Thoracic aorta (tissue), 2 donors: Measurements from ENCODE around the gene TEAD4. TPM values are rescaled to one million over a fixed set of nuclear protein-coding genes. Genes with fewer than 3 reads are reported as not detected.

Source experiments
- ATAC-seq: fragments of 150-250 bp; one replicate; pipeline ENCODE4 v1.8.0; 2017; ENCODE audit warnings: low read depth; ENCODE audit not compliant: insufficient number of reproducible peaks, low FRiP score
- DNase-seq: peaks from one replicate; pipeline ENCODE4 v3.0.0-alpha.2; 2020; ENCODE audit warnings: low spot score
- H3K27ac ChIP-seq, 2 donors: fragments of 200-600 bp; sonication (generic); 1 replicate in 1 of 2; 2 replicates in 1 of 2; pipeline ENCODE4 v1.5.1; 2016; ENCODE audit warnings: mild to moderate bottlenecking in 2 of 2, moderate library complexity in 2 of 2
- H3K27me3 ChIP-seq: fragments of 200-600 bp; sonication (generic); replicated peaks from 2 replicates; pipeline ENCODE4 v1.6.0; 2016; ENCODE audit warnings: mild to moderate bottlenecking; ENCODE audit not compliant: insufficient read depth
- H3K36me3 ChIP-seq: fragments of 200-600 bp; sonication (generic); one replicate; pipeline ENCODE4 v1.5.1; 2016
- H3K4me1 ChIP-seq, 2 donors: fragments of 200-600 bp; sonication (generic); 1 replicate in 1 of 2; 2 replicates in 1 of 2; pipeline versions ENCODE4 v1.5.1 to v1.6.0; 2016; ENCODE audit warnings: low read depth in 2 of 2, mild to moderate bottlenecking in 1 of 2; ENCODE audit not compliant: control insufficient read depth in 1 of 2
- H3K4me3 ChIP-seq: fragments of 200-600 bp; sonication (generic); 2 replicates; pipeline ENCODE4 v1.5.1; 2016; ENCODE audit warnings: mild to moderate bottlenecking
- H3K9me3 ChIP-seq: fragments of 200-600 bp; sonication (generic); 2 replicates; pipeline ENCODE4 v1.5.1; 2016
- CTCF ChIP-seq: fragments of 200-600 bp; sonication (generic); IDR thresholded peaks from one replicate; pipeline ENCODE4 v1.5.1; 2019; ENCODE audit warnings: antibody characterized with exemption
- total RNA-seq, 2 donors: library from RNA; depleted of rRNA; stranded (reverse); fragments of >200 nt; gene quantifications; one replicate each; pipeline versions ENCODE4 v1.1.0 to v1.2.3, GENCODE V29; 2016

Gene TEAD4
- total RNA-seq, 2 donors from 2014 or later, result 42.5 to 62.6 TPM

- no peaks in the 10 kb centered on the region for H3K27me3 ChIP-seq
- no peaks in the 10 kb centered on the region for H3K9me3 ChIP-seq
- no peaks in the 10 kb centered on the region for H3K4me1 ChIP-seq
- ATAC-seq, result no peak
- H3K36me3 ChIP-seq, result peaks cover 11% of the 10 kb centered on the region
- no peak overlapping the region for H3K4me3 ChIP-seq
- no peak for TF ChIP-seq CTCF
- no peak overlapping the region for H3K27ac ChIP-seq
- no peak for DNase-seq
Measured at GRCh38 chr12:3018284-3019004, 59.2 kb downstream of the TEAD4 start.

GRCh38 chr12:3019005-3019680, 59.9 kb downstream of the TEAD4 start:
- no peaks in the 10 kb centered on the region for H3K27me3 ChIP-seq
- no peak for DNase-seq
- H3K27ac ChIP-seq, result no peak overlapping the region
- no peaks in the 10 kb centered on the region for H3K4me1 ChIP-seq
- ATAC-seq, result no peak
- no peak overlapping the region for H3K4me3 ChIP-seq
- no peaks in the 10 kb centered on the region for H3K9me3 ChIP-seq
- peaks cover 11% of the 10 kb centered on the region for H3K36me3 ChIP-seq
- TF ChIP-seq CTCF, result no peak

DNA sequence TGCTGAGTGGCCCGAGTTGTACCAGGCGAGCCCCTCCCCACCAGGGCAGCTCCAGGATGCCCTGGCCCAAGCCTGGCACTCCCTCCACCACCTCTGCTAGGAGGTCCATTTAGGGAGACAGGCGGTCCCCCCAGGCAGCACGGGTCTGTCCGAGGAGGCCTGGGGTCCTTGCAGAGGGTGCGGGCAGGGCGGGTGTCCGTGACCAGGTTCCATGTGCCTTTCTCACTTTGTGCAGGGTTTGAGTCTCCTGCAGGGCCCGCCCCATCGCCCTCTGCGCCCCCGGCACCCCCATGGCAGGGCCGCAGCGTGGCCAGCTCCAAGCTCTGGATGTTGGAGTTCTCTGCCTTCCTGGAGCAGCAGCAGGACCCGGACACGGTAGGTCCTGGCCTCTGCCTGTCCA, 61.2 kb downstream of the TEAD4 start:
- H3K4me1 ChIP-seq, result no peaks in the 10 kb centered on the region
- H3K27me3 ChIP-seq, result no peaks in the 10 kb centered on the region
- no peak overlapping the region for H3K4me3 ChIP-seq
- no peak for TF ChIP-seq CTCF
- ATAC-seq (no peak), DNase-seq (no peak)
- H3K27ac ChIP-seq, result no peak overlapping the region
- H3K36me3 ChIP-seq, result peaks cover 11% of the 10 kb centered on the region
- no peaks in the 10 kb centered on the region for H3K9me3 ChIP-seq

GRCh38 chr12:3020850-3021435, 61.7 kb downstream of the TEAD4 start:
- H3K36me3 ChIP-seq, result peaks cover 11% of the 10 kb centered on the region
- no peaks in the 10 kb centered on the region for H3K9me3 ChIP-seq
- ATAC-seq, result no peak
- no peaks in the 10 kb centered on the region for H3K4me1 ChIP-seq
- DNase-seq, result no peak
- no peak for TF ChIP-seq CTCF
- H3K27ac ChIP-seq, result no peak overlapping the region
- H3K4me3 ChIP-seq, result no peak overlapping the region
- H3K27me3 ChIP-seq, result no peaks in the 10 kb centered on the region

DNA sequence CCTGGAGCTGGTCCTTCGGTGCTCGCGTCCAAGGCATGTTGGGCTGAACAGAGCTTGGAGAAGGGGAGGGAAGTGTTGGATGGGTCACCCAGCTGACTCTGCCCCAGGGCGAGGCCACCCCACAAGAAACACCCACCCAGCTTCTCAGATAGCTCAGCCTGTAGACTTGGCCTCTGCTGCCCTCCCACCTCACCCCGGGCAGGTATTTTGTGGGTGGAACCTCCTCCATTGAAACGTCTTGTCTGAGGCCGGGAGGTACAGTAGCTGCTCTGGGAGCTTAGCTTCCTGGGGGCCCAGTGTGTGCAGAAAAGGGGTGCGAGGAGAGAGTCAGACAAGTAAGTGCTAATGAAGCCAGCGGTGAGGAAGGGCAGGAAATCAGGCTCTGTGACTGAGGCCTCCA, 63.2 kb downstream of the TEAD4 start:
- no peak overlapping the region for H3K4me3 ChIP-seq
- TF ChIP-seq CTCF, result no peak
- ATAC-seq (no peak), DNase-seq (no peak)
- no peaks in the 10 kb centered on the region for H3K4me1 ChIP-seq
- H3K27me3 ChIP-seq, result no peaks in the 10 kb centered on the region
- peaks cover 11% of the 10 kb centered on the region for H3K36me3 ChIP-seq
- no peak overlapping the region for H3K27ac ChIP-seq
- H3K9me3 ChIP-seq, result no peaks in the 10 kb centered on the region
